Measurements from ENCODE around the gene TOMM6.

GRCh38 chr6:41739041-41739440 lies 48.5 kb upstream of the TOMM6 start:
- TF ChIP-seq CTCF (conservative IDR thresholded peaks at IDR 0.05) (no peak), ZFX (IDR thresholded peaks at IDR 0.05) (no peak)

Measured in C4-2B (cell line).